ENCODE measurements around the gene SLCO1C1.

DNA sequence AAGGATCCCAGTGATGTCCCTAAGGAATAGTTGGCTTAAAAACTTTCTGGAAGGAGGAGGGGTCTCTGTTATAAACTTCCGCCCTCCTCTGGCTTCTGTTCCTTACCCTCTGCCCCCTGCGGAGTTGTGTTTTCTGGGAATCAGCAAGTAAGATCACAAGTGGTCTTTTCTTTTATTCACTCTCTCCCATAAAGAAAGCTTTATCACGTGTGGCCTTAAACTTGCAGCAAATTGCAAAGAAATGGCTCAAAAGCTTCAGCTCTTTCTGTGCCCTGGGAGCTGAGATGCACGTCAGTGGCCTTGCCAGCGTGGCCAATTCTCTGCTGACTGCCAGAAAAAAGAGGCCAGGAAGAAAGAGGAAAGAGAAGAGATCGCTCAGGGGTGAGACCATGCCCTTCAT lies at the start of gene SLCO1C1:
- TF ChIP-seq EZH2 (IDR thresholded peaks at IDR 0.05; ENCODE audit: borderline replicate concordance, low read depth, low read length, severe bottlenecking) (no peak), FOS (IDR thresholded peaks at IDR 0.05; ENCODE audit: borderline replicate concordance, insufficient read depth, low read length) (no peak), POLR2A (IDR thresholded peaks at IDR 0.05; ENCODE audit: low read depth, low read length) (no peak)
- TF ChIP-seq, protein P1, sequence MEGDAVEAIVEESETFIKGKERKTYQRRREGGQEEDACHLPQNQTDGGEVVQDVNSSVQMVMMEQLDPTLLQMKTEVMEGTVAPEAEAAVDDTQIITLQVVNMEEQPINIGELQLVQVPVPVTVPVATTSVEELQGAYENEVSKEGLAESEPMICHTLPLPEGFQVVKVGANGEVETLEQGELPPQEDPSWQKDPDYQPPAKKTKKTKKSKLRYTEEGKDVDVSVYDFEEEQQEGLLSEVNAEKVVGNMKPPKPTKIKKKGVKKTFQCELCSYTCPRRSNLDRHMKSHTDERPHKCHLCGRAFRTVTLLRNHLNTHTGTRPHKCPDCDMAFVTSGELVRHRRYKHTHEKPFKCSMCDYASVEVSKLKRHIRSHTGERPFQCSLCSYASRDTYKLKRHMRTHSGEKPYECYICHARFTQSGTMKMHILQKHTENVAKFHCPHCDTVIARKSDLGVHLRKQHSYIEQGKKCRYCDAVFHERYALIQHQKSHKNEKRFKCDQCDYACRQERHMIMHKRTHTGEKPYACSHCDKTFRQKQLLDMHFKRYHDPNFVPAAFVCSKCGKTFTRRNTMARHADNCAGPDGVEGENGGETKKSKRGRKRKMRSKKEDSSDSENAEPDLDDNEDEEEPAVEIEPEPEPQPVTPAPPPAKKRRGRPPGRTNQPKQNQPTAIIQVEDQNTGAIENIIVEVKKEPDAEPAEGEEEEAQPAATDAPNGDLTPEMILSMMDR (IDR thresholded peaks at IDR 0.05; ENCODE audit: extremely low read depth in 1 of 2, insufficient read depth in 1 of 2, low read depth in 1 of 2, low read length in 2 of 2) = no peak
- TF ChIP-seq, protein P2, sequence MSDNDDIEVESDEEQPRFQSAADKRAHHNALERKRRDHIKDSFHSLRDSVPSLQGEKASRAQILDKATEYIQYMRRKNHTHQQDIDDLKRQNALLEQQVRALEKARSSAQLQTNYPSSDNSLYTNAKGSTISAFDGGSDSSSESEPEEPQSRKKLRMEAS (IDR thresholded peaks at IDR 0.05; ENCODE audit: insufficient read depth, insufficient read length) = no peak

Measured in endothelial cell of umbilical vein (primary cell).